ENCODE results near the gene BLVRA.
A peak's percentile ranks its signal among the peaks of the same experiment; 100 is the strongest.

BLVRA gene

GRCh38 chr7:43750016-43750887 is 8.2 kb upstream of the BLVRA start:
- peak; percentile 34 for DNase-seq

GRCh38 chr7:43752411-43752810 is 6.1 kb upstream of the BLVRA start:
- no peak for DNase-seq

- no peak for DNase-seq
Measured at GRCh38 chr7:43753271-43753810, 5.1 kb upstream of the BLVRA start.

GRCh38 chr7:43753843-43754242 is 4.6 kb upstream of the BLVRA start:
- no peak for DNase-seq

DNA sequence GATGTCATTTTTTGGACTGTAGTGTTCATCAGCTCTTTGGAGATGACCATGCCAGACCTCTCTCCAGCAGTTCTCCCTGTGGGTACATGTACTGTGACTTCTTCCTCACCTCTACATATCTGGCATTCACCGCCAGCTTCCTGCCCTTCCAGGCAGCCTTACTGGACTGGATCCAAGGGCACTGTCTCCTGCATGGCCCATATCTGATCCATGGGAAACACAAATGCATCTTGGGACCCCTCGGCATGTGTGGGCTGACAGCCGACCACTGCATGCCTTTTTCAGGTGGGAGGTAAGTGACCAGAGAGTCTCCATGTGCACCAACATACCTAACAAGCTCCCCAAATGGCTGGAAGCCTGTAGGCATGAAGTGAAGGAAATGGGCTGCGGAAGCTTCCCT is 3.9 kb upstream of the BLVRA start:
- DNase-seq = no peak

GRCh38 chr7:43756368-43757072 is 2.0 kb upstream of the BLVRA start:
- peak; percentile 82 for DNase-seq

DNA sequence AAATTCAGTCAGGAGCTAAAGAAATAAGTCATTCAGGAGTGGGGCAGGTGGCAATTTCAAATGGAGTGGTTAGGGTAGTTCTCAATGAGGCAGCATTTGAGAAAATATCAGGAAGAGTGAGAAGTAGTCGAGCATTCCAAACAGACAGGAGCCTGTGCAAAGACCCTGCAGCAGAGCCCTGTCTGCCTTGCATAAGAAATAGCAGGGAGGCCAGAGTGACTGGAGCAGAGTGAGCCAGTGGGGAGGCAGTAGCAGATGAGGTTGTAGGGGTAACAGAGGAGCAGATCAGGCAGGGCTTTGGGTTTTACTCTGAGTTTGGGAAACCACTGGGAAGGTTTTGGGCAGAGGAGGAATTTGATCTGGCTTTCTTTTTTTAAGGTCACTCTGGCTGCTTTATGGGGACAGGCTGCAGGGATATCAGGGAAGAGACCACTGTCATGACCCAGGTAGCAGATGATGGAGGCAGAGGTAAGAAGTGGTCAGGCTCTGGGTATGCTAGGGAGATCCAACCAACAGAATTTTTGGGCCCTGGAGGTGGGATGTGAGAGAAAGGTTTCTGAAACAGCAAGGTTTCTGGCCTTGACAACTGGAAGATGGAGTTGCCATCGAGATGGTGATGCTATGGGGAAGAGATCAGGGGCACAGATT is 1.3 kb upstream of the BLVRA start:
- no peak for DNase-seq

DNA sequence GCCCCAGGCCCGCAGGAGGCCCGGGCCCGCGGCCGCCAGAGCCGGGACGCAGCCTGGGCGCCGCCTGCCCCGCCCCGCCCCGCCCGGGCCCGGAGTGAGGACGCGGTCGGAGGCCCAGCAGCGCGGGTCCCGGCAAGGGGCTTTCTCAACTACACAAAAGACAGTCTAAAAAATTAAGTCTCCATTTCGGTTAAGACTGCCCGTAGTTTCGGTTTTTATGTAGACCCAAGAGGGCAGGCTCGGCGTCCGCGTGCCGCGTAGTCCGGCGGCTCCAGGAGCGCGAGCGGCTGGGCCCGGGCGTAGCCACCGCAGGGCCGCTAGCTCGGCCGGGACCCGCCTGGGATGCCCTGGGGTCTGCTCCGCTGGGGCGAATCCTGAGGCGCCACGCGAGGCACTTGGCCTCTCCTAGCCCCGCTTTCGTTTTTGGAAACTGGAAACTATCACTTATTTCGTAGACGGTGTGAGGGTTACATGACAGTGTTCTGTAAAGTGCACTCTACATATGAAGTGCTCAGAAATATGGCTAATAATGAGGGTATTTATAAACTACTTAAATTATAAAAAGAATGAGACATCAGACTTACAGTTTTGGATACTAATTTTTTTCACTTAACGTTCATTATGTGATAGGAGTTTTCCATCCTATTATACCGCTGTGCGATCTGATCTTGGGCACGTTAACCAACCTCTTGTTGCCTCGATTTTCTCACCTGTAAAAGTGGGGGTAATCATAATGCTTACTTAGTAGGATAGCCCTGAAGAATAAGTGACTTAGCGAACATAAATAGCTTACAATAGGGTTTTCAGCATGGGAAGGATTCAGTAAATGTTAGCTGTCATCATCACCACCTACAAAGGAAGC is 573 bp downstream of the BLVRA start:
- DNase-seq = peak; percentile 24

GRCh38 chr7:43760861-43761260 is 2.4 kb downstream of the BLVRA start:
- DNase-seq = no peak

DNA sequence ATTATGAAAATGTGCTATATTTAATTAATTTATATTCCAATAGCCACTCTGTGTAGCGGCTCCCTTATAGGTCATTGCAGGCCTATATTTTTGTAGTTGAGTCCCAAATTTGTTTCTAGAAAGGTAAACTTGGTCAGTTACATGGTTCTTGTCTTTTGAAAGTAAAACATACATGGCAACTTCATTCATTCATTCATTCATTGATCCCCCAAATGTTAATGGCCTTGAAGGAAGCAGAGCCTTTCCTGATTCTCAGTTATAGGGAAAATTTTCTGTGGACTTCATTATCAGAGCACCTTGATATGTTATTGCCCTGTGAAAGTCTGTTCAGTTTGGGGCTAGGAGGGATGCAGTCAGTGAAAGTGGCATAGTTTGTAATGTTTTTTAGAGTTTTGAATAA is 2.9 kb downstream of the BLVRA start:
- no peak for DNase-seq

DNA sequence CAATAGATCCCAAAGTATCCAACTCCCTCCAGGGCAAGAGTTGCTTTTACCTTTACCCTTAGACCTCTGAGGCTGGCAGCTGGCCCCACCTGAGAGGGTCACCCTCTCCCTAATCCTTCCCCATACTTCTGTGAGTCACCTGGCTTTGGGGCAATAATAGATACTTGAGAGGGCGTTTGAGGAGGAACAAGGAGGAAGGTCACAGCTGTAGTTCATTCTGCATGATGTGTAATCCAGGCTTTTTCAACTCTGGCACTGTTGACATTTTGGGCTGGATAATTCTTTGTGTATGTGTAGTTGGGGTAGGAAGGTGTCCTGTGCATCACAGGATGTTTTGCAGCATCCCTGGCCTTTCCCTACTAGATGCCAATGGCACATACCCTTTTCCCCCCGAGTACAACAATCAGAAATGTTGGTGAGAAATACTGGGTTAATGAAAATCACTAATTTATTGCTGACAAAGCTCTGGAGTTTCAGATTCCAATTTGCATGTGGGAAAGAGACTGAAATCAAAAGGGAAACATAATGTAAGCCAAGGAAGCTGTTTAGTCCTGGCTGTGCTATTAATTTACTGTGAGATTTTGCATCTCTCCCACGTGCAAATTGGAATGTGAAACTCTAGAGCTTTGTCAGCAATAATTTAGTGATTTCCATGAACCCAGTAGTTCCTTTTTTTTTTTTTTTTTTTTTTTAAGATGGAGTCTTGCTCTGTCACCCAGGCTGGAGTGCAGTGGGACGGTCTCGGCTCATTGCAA is 3.6 kb downstream of the BLVRA start:
- DNase-seq = no peak

GRCh38 chr7:43763183-43763582 is 4.7 kb downstream of the BLVRA start:
- no peak for DNase-seq

- DNase-seq = no peak
Measured at GRCh38 chr7:43764039-43764761, 5.7 kb downstream of the BLVRA start.

DNA sequence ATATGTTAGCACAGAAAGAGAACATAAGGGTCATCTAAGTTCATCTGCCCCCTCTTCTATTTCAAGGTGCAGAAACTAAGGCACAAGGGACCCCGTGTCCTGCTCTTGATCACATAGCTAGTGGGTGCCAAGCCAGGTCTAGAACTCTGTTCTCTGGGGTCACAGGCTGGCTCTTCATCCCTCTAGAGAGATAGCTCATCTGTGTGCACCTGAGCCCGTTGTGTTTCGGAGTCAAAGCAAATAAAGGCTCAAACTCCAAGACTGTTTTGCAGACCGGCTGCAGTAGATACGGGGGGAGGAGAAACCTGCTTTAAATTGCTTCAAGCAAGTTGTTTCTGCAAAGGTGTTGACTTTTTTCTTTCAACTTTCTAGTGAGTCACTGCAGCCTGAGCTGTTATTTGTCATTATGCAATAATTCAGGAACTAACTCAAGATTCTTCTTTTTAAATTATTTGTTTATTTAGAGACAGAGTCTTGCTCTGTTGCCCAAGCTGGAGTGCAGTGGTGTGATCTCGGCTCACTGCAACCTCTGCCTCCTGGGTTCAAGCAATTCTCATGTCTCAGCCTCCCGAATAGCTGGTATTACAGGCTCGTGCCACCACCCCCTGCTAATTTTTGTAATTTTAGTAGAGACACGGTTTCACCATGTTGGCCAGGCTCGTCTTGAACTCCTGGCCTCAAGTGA is 6.5 kb downstream of the BLVRA start:
- no peak for DNase-seq

DNA sequence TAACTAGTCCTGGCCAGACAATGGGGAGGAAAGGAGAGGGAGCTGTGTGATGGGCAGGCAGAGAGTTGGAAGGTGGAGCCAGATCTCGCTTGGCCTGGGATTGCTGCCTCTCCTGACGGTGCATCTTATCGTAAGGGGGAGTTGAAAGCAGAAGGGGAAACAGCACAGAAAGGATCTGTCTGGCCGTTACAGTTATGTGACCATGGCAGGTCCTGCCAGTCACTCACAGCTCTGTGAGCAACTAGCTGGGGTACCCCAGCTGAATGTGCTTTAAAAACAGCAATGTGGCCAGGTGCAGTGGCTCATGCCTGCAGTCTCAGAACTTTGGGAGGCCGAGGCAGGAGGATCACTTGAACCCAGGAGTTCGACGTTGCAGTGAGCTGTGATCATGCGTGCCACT is 8.1 kb downstream of the BLVRA start:
- no peak for DNase-seq

GRCh38 chr7:43767311-43767710 is 8.8 kb downstream of the BLVRA start:
- DNase-seq = no peak

DNA sequence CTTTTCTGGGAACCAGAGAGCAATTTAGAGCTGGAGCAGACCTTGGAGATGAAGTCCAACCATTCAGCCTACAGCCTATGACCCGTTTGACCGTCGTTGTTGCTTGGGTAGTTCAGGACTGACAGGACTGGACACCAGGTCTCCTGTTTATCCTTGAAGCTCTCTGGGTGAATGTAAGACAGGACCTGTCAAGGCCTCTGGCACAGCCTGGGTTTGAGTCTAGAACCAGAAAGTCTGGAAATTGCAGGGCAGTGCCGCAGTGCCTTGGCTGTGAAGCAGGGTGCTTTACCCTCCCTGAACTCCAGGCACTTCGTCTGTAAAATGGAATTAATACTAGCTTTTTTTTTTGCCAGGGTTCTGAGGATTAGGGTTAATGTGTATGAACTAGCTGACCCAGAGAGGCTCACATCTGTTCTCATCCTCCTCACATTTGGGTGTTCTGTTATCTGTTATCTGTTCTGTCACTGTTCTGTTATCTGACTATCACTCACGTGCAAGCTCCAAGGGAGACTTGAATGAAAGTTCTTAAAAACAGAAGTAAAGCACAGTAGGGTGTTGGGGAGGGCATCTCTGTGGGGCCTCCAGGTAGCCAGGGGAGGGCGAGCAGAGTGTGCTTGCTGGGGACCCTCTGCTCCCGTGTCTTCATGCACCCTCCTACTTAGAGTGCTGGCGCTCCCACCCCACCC is 9.9 kb downstream of the BLVRA start:
- DNase-seq = no peak

DNA sequence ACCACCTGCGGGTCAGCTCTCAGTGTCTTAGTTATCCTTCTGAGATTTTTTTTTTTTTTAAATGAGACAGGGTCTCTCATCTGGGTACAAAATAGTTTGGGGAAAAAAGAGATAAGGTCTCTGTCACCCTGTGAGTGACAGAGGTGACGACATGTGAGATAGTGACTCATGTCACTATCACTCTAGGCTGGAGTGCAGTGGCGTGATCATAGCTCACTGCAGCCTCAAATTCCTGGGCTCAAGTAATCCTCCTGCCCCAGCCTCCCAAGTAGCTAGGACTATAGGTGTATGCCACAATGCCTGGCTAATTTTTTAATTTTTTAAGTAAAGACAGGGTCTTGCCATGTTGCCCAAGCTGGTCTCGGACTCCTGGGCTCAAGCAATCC is 10.4 kb downstream of the BLVRA start:
- no peak for DNase-seq

- DNase-seq = no peak
Measured at GRCh38 chr7:43769281-43769680, 10.8 kb downstream of the BLVRA start.
